Measurements from ENCODE around the gene PDSS2. TPM values are rescaled to one million over a fixed set of nuclear protein-coding genes. Genes with fewer than 3 reads are reported as not detected.

PDSS2 gene
- total RNA-seq, 1 donor = 12.3 TPM

- TF ChIP-seq, protein P1, sequence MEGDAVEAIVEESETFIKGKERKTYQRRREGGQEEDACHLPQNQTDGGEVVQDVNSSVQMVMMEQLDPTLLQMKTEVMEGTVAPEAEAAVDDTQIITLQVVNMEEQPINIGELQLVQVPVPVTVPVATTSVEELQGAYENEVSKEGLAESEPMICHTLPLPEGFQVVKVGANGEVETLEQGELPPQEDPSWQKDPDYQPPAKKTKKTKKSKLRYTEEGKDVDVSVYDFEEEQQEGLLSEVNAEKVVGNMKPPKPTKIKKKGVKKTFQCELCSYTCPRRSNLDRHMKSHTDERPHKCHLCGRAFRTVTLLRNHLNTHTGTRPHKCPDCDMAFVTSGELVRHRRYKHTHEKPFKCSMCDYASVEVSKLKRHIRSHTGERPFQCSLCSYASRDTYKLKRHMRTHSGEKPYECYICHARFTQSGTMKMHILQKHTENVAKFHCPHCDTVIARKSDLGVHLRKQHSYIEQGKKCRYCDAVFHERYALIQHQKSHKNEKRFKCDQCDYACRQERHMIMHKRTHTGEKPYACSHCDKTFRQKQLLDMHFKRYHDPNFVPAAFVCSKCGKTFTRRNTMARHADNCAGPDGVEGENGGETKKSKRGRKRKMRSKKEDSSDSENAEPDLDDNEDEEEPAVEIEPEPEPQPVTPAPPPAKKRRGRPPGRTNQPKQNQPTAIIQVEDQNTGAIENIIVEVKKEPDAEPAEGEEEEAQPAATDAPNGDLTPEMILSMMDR (IDR thresholded peaks at IDR 0.05; ENCODE audit: extremely low read depth, low read depth, low read length) = no peak
- no peak overlapping the region for H2AFZ ChIP-seq (ENCODE audit: low read length)
- H3K27me3 ChIP-seq (ENCODE audit: insufficient read depth, low read length) = no peaks in the 10 kb centered on the region
- no peak overlapping the region for H3K27ac ChIP-seq (ENCODE audit: low read depth, low read length)
- no peaks in the 10 kb centered on the region for H3K9me3 ChIP-seq (ENCODE audit: low read depth, low read length)
- no peaks in the 10 kb centered on the region for H3K4me1 ChIP-seq (ENCODE audit: insufficient read depth, low read length)
- no peaks in the 10 kb centered on the region for H3K79me2 ChIP-seq (ENCODE audit: insufficient read depth, low read length)
- no peak overlapping the region for H3K4me2 ChIP-seq (ENCODE audit: insufficient read depth, low read length)
- H4K20me1 ChIP-seq (ENCODE audit: insufficient read depth, low read length) = no peaks in the 10 kb centered on the region
- DNase-seq (ENCODE audit: insufficient read length, low spot score, missing footprints) = no peak
- H3K36me3 ChIP-seq (ENCODE audit: insufficient read depth, low read length) = no peaks in the 10 kb centered on the region
- no peak overlapping the region for H3K4me3 ChIP-seq (ENCODE audit: insufficient read depth, low read length)
These were observed 61.4 kb downstream of the PDSS2 start for GRCh38 chr6:107398001-107398400.

DNA sequence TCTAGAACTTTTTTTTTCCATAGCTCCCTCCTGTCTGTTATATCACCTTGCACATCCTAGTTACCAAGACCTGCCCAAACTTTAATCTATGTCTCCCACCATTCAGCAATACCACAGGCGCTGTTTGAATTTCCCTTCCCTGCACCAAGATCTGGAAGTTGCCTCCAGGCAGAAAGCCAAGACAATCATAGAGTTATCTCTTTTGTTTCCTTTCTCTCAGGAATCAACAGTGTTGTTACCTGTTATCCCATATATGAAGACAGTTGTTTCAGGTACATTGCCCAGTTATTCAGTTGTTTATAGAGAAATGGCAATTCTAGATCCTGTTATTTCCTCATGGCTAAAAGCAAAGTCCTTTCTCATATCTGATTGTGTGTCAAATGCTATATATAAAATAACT lies 63.2 kb downstream of the PDSS2 start:
- Histone ChIP-seq H3K27me3 (ENCODE audit: insufficient read depth, low read length) (no peaks in the 10 kb centered on the region), H3K4me3 (ENCODE audit: insufficient read depth, low read length) (no peak overlapping the region), H3K36me3 (ENCODE audit: insufficient read depth, low read length) (no peaks in the 10 kb centered on the region), H3K4me1 (ENCODE audit: insufficient read depth, low read length) (no peaks in the 10 kb centered on the region), H3K27ac (ENCODE audit: low read depth, low read length) (no peak overlapping the region), H2AFZ (ENCODE audit: low read length) (no peak overlapping the region), H3K79me2 (ENCODE audit: insufficient read depth, low read length) (no peaks in the 10 kb centered on the region), H4K20me1 (ENCODE audit: insufficient read depth, low read length) (no peaks in the 10 kb centered on the region), H3K9me3 (ENCODE audit: low read depth, low read length) (no peaks in the 10 kb centered on the region), H3K4me2 (ENCODE audit: insufficient read depth, low read length) (no peak overlapping the region)
- TF ChIP-seq, protein P1 (IDR thresholded peaks at IDR 0.05; ENCODE audit: extremely low read depth, low read depth, low read length) = no peak
- no peak for DNase-seq (ENCODE audit: insufficient read length, low spot score, missing footprints)

GRCh38 chr6:107392069-107392468 lies 67.3 kb downstream of the PDSS2 start:
- H3K27me3 ChIP-seq (ENCODE audit: insufficient read depth, low read length) = no peaks in the 10 kb centered on the region
- no peaks in the 10 kb centered on the region for H4K20me1 ChIP-seq (ENCODE audit: insufficient read depth, low read length)
- no peak overlapping the region for H3K4me2 ChIP-seq (ENCODE audit: insufficient read depth, low read length)
- no peaks in the 10 kb centered on the region for H3K4me1 ChIP-seq (ENCODE audit: insufficient read depth, low read length)
- no peaks in the 10 kb centered on the region for H3K9me3 ChIP-seq (ENCODE audit: low read depth, low read length)
- H2AFZ ChIP-seq (ENCODE audit: low read length) = no peak overlapping the region
- no peak for DNase-seq (ENCODE audit: insufficient read length, low spot score, missing footprints)
- H3K79me2 ChIP-seq (ENCODE audit: insufficient read depth, low read length) = no peaks in the 10 kb centered on the region
- H3K4me3 ChIP-seq (ENCODE audit: insufficient read depth, low read length) = no peak overlapping the region
- TF ChIP-seq, protein P1 (IDR thresholded peaks at IDR 0.05; ENCODE audit: extremely low read depth, low read depth, low read length) = no peak
- H3K36me3 ChIP-seq (ENCODE audit: insufficient read depth, low read length) = no peaks in the 10 kb centered on the region
- H3K27ac ChIP-seq (ENCODE audit: low read depth, low read length) = no peak overlapping the region

DNA sequence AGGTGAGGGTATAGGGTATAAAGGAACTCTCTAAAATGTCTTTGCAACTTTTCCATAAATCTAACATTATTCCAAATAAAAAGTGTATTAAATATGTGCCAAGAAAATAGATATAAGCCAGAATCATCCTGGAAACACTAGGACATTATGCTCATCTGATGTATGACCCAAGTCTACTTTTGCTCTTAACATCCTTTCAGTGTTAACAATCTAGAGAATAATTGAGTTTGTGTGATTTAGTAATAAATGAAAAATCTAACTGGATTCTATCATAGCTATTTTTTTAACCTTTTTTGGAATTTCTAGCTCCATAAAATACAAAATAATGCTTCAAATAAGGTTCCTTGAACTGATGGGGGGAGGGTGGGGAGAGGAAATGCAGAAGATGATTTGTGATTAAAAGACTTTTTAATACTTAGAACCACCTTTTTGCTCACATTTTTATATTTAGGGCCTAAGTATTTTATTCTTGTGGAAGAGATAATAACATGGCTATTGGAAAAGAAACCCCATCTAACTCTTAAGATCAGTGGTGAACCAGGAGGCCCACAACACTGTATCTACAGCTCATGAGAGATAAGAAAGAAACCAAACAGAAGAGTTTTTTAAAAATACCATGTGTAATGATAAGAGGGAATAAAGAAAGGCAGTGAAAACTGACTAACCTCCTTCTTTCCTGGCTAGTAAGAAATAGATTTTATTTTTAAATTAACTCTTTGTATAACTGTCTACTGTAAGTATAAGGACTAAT lies 68.5 kb downstream of the PDSS2 start:
- no peak overlapping the region for H3K4me2 ChIP-seq (ENCODE audit: insufficient read depth, low read length)
- TF ChIP-seq, protein P1 (IDR thresholded peaks at IDR 0.05; ENCODE audit: extremely low read depth, low read depth, low read length) = no peak
- no peak overlapping the region for H2AFZ ChIP-seq (ENCODE audit: low read length)
- no peaks in the 10 kb centered on the region for H3K4me1 ChIP-seq (ENCODE audit: insufficient read depth, low read length)
- H3K79me2 ChIP-seq (ENCODE audit: insufficient read depth, low read length) = no peaks in the 10 kb centered on the region
- H4K20me1 ChIP-seq (ENCODE audit: insufficient read depth, low read length) = no peaks in the 10 kb centered on the region
- H3K9me3 ChIP-seq (ENCODE audit: low read depth, low read length) = no peaks in the 10 kb centered on the region
- DNase-seq (ENCODE audit: insufficient read length, low spot score, missing footprints) = no peak
- no peak overlapping the region for H3K4me3 ChIP-seq (ENCODE audit: insufficient read depth, low read length)
- no peak overlapping the region for H3K27ac ChIP-seq (ENCODE audit: low read depth, low read length)
- no peaks in the 10 kb centered on the region for H3K27me3 ChIP-seq (ENCODE audit: insufficient read depth, low read length)
- H3K36me3 ChIP-seq (ENCODE audit: insufficient read depth, low read length) = no peaks in the 10 kb centered on the region
